Vagina (tissue), 2 donors: ENCODE results near the gene MLANA. TPM values are rescaled to one million over a fixed set of nuclear protein-coding genes. Genes with fewer than 3 reads are reported as not detected.

Source experiments
- DNase-seq, 2 donors: peaks; one replicate each; pipeline ENCODE4 v3.0.0-alpha.2; 2017; ENCODE audit errors: extremely low spot score in 2 of 2
- H3K27ac ChIP-seq: fragments of 200-600 bp; sonication (generic); one replicate; pipeline ENCODE4 v1.5.1; 2019
- H3K27me3 ChIP-seq: fragments of 200-600 bp; sonication (generic); one replicate; pipeline ENCODE4 v1.5.1; 2019
- H3K36me3 ChIP-seq, 2 donors: fragments of 200-600 bp; sonication (generic); one replicate each; pipeline ENCODE4 v1.5.1; 2017 to 2019
- H3K4me1 ChIP-seq: fragments of 200-600 bp; sonication (generic); one replicate; pipeline ENCODE4 v1.5.1; 2019
- H3K4me3 ChIP-seq, 2 donors: fragments of 200-600 bp; sonication (generic); 1 replicate in 1 of 2; 2 replicates in 1 of 2; pipeline ENCODE4 v1.5.1; 2016 to 2019
- H3K9me3 ChIP-seq: fragments of 200-600 bp; sonication (generic); one replicate; pipeline ENCODE4 v1.5.1; 2019
- CTCF ChIP-seq, 3 experiments: fragments of 450-650 bp in 2 of 3; fragments of 200-600 bp in 1 of 3; sonication (generic) in 1 of 3; IDR thresholded peaks; one replicate each; pipeline ENCODE4 v1.5.1; 2017 to 2019; ENCODE audit warnings: antibody characterized with exemption in 3 of 3, mild to moderate bottlenecking in 2 of 3, moderate library complexity in 2 of 3
- POLR2A ChIP-seq, 2 donors: fragments of 450-650 bp; IDR thresholded peaks; one replicate each; pipeline ENCODE4 v1.6.1; 2017; ENCODE audit warnings: antibody characterized with exemption in 2 of 2, mild to moderate bottlenecking in 2 of 2, moderate library complexity in 2 of 2
- POLR2AphosphoS5 ChIP-seq, 2 donors: sonication (generic); formaldehyde crosslinking; IDR thresholded peaks; one replicate each; pipeline ENCODE4 v1.9.0; 2017; ENCODE audit warnings: antibody characterized with exemption in 2 of 2, mild to moderate bottlenecking in 2 of 2, low read depth in 1 of 2; ENCODE audit not compliant: insufficient read depth in 1 of 2
- intact Hi-C: fragments of 100-400 bp; cut with DNase I; formaldehyde crosslinking; loops from one replicate; pipeline ENCODE4 v1.15.1; 2023
- total RNA-seq: library from RNA; depleted of rRNA; stranded (reverse); fragments of >200 nt; gene quantifications from one replicate; pipeline ENCODE4 v1.2.3, GENCODE V29; 2016

The MLANA gene
- total RNA-seq, 1 donor from 2014 or later: not detected

GRCh38 chr9:5949103-5949699 is 58.5 kb downstream of the MLANA start:
- TF ChIP-seq CTCF (IDR thresholded peaks at IDR 0.05) (no peak), POLR2AphosphoS5 (IDR thresholded peaks at IDR 0.05; ENCODE audit: insufficient read depth in 1 of 2, low read depth in 1 of 2) (no peak), POLR2A (IDR thresholded peaks at IDR 0.05) (no peak)
- Histone ChIP-seq H3K4me1 (no peaks in the 10 kb centered on the region), H3K9me3 (no peaks in the 10 kb centered on the region), H3K27me3 (no peaks in the 10 kb centered on the region), H3K36me3 (no peaks in the 10 kb centered on the region), H3K4me3 (peak overlapping the region in 1 of 2 donors; percentile 11), H3K27ac (no peak overlapping the region)
- intact Hi-C loops: no loop called here
- no peak for DNase-seq

- Histone ChIP-seq H3K9me3 (no peaks in the 10 kb centered on the region), H3K27ac (no peak overlapping the region), H3K36me3 (no peaks in the 10 kb centered on the region), H3K4me1 (no peaks in the 10 kb centered on the region), H3K27me3 (no peaks in the 10 kb centered on the region), H3K4me3 (no peak overlapping the region)
- intact Hi-C loops: no loop called here
- no peak for DNase-seq
- TF ChIP-seq POLR2A (IDR thresholded peaks at IDR 0.05) (no peak), CTCF (IDR thresholded peaks at IDR 0.05) (no peak), POLR2AphosphoS5 (IDR thresholded peaks at IDR 0.05; ENCODE audit: insufficient read depth in 1 of 2, low read depth in 1 of 2) (no peak)
Measured at GRCh38 chr9:5950261-5950660, 59.6 kb downstream of the MLANA start.

- Histone ChIP-seq H3K36me3 (no peaks in the 10 kb centered on the region), H3K27ac (no peak overlapping the region), H3K27me3 (no peaks in the 10 kb centered on the region), H3K4me1 (no peaks in the 10 kb centered on the region), H3K9me3 (no peaks in the 10 kb centered on the region), H3K4me3 (no peak overlapping the region)
- TF ChIP-seq POLR2A (IDR thresholded peaks at IDR 0.05): no peak
- no peak for TF ChIP-seq CTCF (IDR thresholded peaks at IDR 0.05)
- TF ChIP-seq POLR2AphosphoS5 (IDR thresholded peaks at IDR 0.05; ENCODE audit: insufficient read depth in 1 of 2, low read depth in 1 of 2): no peak
- intact Hi-C loops: no loop called here
- no peak for DNase-seq
Measured at GRCh38 chr9:5951686-5952211, 61.1 kb downstream of the MLANA start.

GRCh38 chr9:5953743-5954707 is 63.3 kb downstream of the MLANA start:
- intact Hi-C loops: no loop called here
- Histone ChIP-seq H3K27ac (no peak overlapping the region), H3K4me3 (no peak overlapping the region), H3K36me3 (no peaks in the 10 kb centered on the region), H3K27me3 (no peaks in the 10 kb centered on the region), H3K4me1 (peaks cover 5% of the 10 kb centered on the region), H3K9me3 (no peaks in the 10 kb centered on the region)
- DNase-seq: no peak
- no peak for TF ChIP-seq POLR2A (IDR thresholded peaks at IDR 0.05)

- intact Hi-C loops: no loop called here
- no peaks in the 10 kb centered on the region for H3K27me3 ChIP-seq
Measured at GRCh38 chr9:5957166-5957565, 66.5 kb downstream of the MLANA start.

More at GRCh38 chr9:5957166-5957565, 66.5 kb downstream of the MLANA start:
- no peaks in the 10 kb centered on the region for H3K9me3 ChIP-seq
- TF ChIP-seq POLR2AphosphoS5 (IDR thresholded peaks at IDR 0.05; ENCODE audit: insufficient read depth in 1 of 2, low read depth in 1 of 2): no peak
- no peak for TF ChIP-seq POLR2A (IDR thresholded peaks at IDR 0.05)
- TF ChIP-seq CTCF (IDR thresholded peaks at IDR 0.05): no peak
- H3K4me1 ChIP-seq: peaks cover 5% of the 10 kb centered on the region
- no peaks in the 10 kb centered on the region for H3K36me3 ChIP-seq
- DNase-seq: no peak
- no peak overlapping the region for H3K4me3 ChIP-seq
- no peak overlapping the region for H3K27ac ChIP-seq
